ENCODE data around the gene GBGT1.
A peak's percentile ranks its signal among the peaks of the same experiment; 100 is the strongest.

DNA sequence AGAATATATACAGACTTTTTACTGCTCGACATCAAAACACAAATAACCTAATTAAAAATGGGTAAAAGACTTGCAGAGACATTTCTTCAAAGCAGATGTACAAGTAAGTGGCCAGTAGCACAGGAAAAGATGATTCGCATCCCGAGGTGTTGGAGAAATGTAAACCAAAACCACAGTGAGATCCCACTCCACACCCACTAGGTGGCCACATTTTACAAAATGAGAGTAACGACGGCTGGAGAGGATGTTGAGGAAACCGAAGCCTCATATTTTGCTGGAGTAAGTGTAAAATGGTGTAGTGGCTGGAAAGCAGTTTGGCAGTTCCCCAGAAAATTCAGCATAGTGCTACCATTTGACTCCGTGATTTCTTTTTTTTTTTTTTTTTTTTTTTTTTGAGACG lies 21.3 kb upstream of the GBGT1 start:
- no peak for TF ChIP-seq POLR2A (IDR thresholded peaks at IDR 0.05)
- TF ChIP-seq, protein P1, sequence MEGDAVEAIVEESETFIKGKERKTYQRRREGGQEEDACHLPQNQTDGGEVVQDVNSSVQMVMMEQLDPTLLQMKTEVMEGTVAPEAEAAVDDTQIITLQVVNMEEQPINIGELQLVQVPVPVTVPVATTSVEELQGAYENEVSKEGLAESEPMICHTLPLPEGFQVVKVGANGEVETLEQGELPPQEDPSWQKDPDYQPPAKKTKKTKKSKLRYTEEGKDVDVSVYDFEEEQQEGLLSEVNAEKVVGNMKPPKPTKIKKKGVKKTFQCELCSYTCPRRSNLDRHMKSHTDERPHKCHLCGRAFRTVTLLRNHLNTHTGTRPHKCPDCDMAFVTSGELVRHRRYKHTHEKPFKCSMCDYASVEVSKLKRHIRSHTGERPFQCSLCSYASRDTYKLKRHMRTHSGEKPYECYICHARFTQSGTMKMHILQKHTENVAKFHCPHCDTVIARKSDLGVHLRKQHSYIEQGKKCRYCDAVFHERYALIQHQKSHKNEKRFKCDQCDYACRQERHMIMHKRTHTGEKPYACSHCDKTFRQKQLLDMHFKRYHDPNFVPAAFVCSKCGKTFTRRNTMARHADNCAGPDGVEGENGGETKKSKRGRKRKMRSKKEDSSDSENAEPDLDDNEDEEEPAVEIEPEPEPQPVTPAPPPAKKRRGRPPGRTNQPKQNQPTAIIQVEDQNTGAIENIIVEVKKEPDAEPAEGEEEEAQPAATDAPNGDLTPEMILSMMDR (IDR thresholded peaks at IDR 0.05), result peak; percentile 59 to 88 (median 71)
